C4-2B (cell line): ENCODE results near the gene NCCRP1.

ENCODE experiments used
- H3K27ac ChIP-seq: fragments of 450-650 bp; 2 replicates; pipeline ENCODE4 v1.5.1; 2017
- CTCF ChIP-seq: fragments of 450-650 bp; conservative IDR thresholded peaks from 2 replicates; pipeline ENCODE4 v1.5.1; 2017; ENCODE audit warnings: mild to moderate bottlenecking
- ZFX ChIP-seq: fragments of 450-650 bp; IDR thresholded peaks from 2 replicates; pipeline ENCODE4 v1.6.1; 2017

Gene NCCRP1

GRCh38 chr19:39196860-39197562 is at the start of gene NCCRP1:
Gene NCCRP1, plus strand, starts transcription at chr19:39196964. Its CDS starts 19 bp downstream, at chr19:39196983.
- no peak within 1 kb of the TSS for H3K27ac ChIP-seq
- TF ChIP-seq CTCF = no peak
- no peak for TF ChIP-seq ZFX

DNA sequence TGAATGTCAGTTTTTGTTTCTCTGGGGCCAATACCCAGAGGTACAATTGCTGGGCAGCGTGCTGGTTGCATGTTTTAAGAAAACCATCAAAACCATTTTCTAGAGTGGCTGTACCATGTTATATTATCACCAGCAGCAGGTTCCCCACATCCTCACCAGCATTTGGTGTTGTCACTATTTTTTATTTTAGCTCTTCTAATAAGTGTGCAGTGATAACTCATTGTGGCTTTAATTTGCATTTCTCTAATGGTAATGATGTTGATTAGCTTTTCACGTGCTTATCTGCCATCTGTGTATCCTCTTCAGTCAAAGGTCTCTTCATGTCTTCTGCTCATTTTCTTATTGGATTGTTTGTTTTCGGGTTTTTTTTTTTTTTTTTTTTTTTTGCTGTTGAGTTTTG is 49.3 kb upstream of the NCCRP1 start:
- no peak for TF ChIP-seq ZFX
- TF ChIP-seq CTCF = no peak
- H3K27ac ChIP-seq = no peak overlapping the region

DNA sequence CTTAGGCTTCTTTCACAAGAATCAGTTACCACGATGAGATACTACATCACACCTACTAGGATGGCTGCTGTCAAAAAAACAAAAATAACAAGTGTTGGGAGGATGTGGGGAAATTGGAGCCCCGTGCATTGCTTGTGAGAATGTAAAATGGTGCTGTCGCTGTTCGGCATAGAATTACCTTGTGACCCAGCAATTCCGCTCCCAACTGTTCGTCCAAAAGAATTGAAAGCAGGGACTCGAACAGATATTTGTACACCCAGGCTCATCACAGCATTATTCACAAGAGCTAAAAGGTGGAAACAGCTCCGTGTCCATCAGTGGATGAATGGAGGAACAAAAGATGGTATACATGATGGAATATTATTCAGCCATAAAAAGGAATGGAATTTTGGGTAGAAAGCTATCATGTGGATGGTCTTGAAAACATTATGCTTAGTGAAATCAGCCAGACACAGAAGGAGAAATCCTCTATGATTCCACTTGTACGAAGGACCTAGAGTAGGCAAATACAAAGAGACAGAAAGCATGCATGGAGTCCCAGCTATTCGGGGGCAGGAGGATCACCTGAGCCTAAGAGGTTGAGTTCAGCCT is 47.7 kb upstream of the NCCRP1 start:
- no peak for TF ChIP-seq CTCF
- no peak for TF ChIP-seq ZFX
- H3K27ac ChIP-seq = peak overlapping the region; percentile 46; the same call in 1 of the 2 replicates

DNA sequence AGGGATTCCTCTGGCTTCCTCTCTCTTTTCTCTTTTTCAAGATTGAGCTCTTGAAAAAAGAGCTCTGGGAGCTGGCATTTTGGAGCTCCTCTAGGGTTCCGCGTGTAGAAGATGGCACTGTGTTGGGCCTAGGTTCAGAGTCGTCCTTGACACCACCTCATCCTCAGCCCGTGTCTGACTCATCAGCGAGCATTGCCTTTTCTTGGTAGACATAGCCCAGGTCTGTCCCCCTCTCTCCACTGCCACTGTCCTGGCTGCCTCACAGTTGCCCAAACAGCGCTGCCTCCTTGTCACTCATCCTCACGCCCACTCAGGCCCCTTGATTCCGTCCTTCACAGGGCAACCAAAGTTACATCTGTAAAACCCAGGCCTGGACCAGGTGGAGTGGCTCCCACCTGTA is 46.5 kb upstream of the NCCRP1 start:
- TF ChIP-seq ZFX (no peak), CTCF (no peak)
- H3K27ac ChIP-seq = peak overlapping the region; percentile 56

DNA sequence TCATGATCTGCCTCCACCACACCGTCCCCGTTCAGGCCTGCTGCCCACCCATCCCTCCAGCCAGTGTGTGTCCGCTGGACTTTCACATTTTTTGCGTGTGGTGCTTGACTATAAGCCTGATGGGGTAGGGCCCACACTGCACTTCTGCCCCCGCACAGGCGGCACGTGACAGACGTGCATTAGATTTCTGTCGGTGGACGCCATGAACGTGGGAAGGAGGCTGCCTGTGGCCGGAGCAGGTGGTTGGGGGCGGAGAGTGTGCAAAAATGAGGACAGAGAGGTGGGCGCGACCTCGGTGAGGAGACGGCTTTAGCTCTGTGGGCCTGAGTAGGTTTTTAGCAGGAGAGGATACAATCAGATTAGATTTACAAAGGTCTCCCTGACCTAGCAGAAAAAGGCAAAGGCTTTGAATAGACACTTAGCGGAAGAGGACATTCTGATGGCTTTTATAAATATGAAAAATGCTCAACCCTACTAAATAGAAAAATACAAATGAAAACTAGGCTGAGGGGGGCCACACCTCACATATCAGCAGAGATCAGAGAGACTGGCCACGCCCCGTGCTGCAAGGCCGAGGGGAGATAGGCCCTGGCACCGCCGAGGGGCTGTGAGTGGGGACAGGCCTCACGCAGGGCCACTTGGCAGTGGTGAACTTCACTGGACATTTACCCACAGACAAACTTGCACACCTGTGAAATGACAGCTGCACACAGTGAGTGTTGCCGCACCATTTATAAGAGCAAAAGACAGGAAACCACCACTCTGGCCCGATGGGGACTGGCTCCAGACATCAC is 45.8 kb upstream of the NCCRP1 start:
- H3K27ac ChIP-seq = peak overlapping the region; percentile 56; the same call in 1 of the 2 replicates
- TF ChIP-seq ZFX (no peak), CTCF (no peak)

DNA sequence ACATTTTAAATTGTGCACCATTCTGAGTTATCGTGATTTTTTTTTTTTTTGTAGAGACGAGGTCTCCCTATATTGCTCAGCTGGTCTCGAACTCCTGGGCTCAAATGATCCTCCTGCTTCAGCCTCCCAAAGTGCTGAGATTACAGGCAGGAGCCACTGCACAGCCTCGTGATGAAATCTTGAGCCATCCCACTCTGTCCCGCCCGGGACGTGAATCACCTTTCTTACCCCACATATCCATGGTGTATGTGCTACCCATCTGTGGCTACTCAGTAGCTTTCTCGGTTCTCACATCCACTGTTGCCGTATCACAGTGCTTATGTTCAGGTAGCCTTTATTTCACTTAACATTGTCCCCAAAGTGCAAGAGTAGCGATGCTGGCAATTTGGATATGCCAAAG is 44.7 kb upstream of the NCCRP1 start:
- H3K27ac ChIP-seq = peak overlapping the region; percentile 56; the same call in 1 of the 2 replicates
- no peak for TF ChIP-seq CTCF
- TF ChIP-seq ZFX = no peak
